HEK293 (cell line): ENCODE results near the gene SYN1.

Source experiments
- EGR2 ChIP-seq: fragments of 450-650 bp; formaldehyde crosslinking; IDR thresholded peaks from 2 replicates; pipeline ENCODE4 v1.5.1; 2016; ENCODE audit warnings: low read depth, missing biosample characterization, missing genetic modification characterization
- ELK4 ChIP-seq: IDR thresholded peaks from 2 replicates; pipeline ENCODE4 v1.6.1; 2011; ENCODE audit warnings: mild to moderate bottlenecking, low read depth, low read length, borderline replicate concordance
- PRDM1 ChIP-seq: fragments of 450-650 bp; formaldehyde crosslinking; IDR thresholded peaks from 2 replicates; pipeline ENCODE4; 2016; ENCODE audit warnings: missing biosample characterization, missing genetic modification characterization
- SCRT2 ChIP-seq: fragments of 450-650 bp; formaldehyde crosslinking; IDR thresholded peaks from 2 replicates; pipeline ENCODE4 v1.5.1; 2016; ENCODE audit warnings: missing biosample characterization, missing genetic modification characterization
- WT1 ChIP-seq: fragments of 450-650 bp; formaldehyde crosslinking; IDR thresholded peaks from 2 replicates; pipeline ENCODE4 v1.5.1; 2016; ENCODE audit warnings: missing biosample characterization, missing genetic modification characterization
- YY2 ChIP-seq: fragments of 450-650 bp; formaldehyde crosslinking; IDR thresholded peaks from 2 replicates; pipeline ENCODE4 v1.5.1; 2016; ENCODE audit warnings: missing biosample characterization, missing genetic modification characterization
- ZBTB17 ChIP-seq: fragments of 450-650 bp; formaldehyde crosslinking; IDR thresholded peaks from 2 replicates; pipeline ENCODE4 v1.5.1; 2016; ENCODE audit warnings: missing biosample characterization, missing genetic modification characterization
- ZBTB7A ChIP-seq: fragments of 450-650 bp; formaldehyde crosslinking; IDR thresholded peaks from 2 replicates; pipeline ENCODE4 v1.5.1; 2016; ENCODE audit warnings: low read depth, missing biosample characterization, missing genetic modification characterization
- ZEB2 ChIP-seq: fragments of 450-650 bp; formaldehyde crosslinking; IDR thresholded peaks from 2 replicates; pipeline ENCODE4 v1.5.1; 2016; ENCODE audit warnings: missing biosample characterization, missing genetic modification characterization
- ZNF2 ChIP-seq: fragments of 450-650 bp; formaldehyde crosslinking; IDR thresholded peaks from 2 replicates; pipeline ENCODE4 v1.5.1; 2016; ENCODE audit warnings: missing biosample characterization, missing genetic modification characterization
- ZNF214 ChIP-seq: fragments of 450-650 bp; formaldehyde crosslinking; IDR thresholded peaks from 2 replicates; pipeline ENCODE4 v1.5.1; 2017; ENCODE audit warnings: missing biosample characterization, mild to moderate bottlenecking, missing genetic modification characterization, borderline replicate concordance
- ZNF221 ChIP-seq: fragments of 450-650 bp; formaldehyde crosslinking; IDR thresholded peaks from 2 replicates; pipeline ENCODE4 v1.5.1; 2017; ENCODE audit warnings: missing biosample characterization, missing genetic modification characterization, borderline replicate concordance
- ZNF23 ChIP-seq: fragments of 450-650 bp; formaldehyde crosslinking; IDR thresholded peaks from 2 replicates; pipeline ENCODE4 v1.5.1; 2016; ENCODE audit warnings: missing biosample characterization, missing genetic modification characterization, borderline replicate concordance
- ZNF239 ChIP-seq: fragments of 450-650 bp; formaldehyde crosslinking; IDR thresholded peaks from 2 replicates; pipeline ENCODE4 v1.5.1; 2016; ENCODE audit warnings: missing biosample characterization, missing genetic modification characterization
- ZNF324 ChIP-seq: fragments of 450-650 bp; formaldehyde crosslinking; IDR thresholded peaks from 2 replicates; pipeline ENCODE4 v1.5.1; 2016; ENCODE audit warnings: missing biosample characterization, missing genetic modification characterization
- ZNF433 ChIP-seq: fragments of 450-650 bp; formaldehyde crosslinking; IDR thresholded peaks from 2 replicates; pipeline ENCODE4 v1.5.1; 2016; ENCODE audit warnings: missing biosample characterization, missing genetic modification characterization, low read depth
- ZNF449 ChIP-seq: fragments of 450-650 bp; formaldehyde crosslinking; IDR thresholded peaks from 2 replicates; pipeline ENCODE4 v1.5.1; 2017; ENCODE audit warnings: missing biosample characterization, mild to moderate bottlenecking, missing genetic modification characterization, moderate library complexity
- ZNF48 ChIP-seq: fragments of 450-650 bp; formaldehyde crosslinking; IDR thresholded peaks from 2 replicates; pipeline ENCODE4 v1.5.1; 2016; ENCODE audit warnings: missing biosample characterization, missing genetic modification characterization
- ZNF510 ChIP-seq: fragments of 450-650 bp; formaldehyde crosslinking; IDR thresholded peaks from 2 replicates; pipeline ENCODE4 v1.5.1; 2018; ENCODE audit warnings: mild to moderate bottlenecking, missing genetic modification characterization, missing biosample characterization; ENCODE audit not compliant: insufficient replicate concordance
- ZNF521 ChIP-seq: fragments of 450-650 bp; formaldehyde crosslinking; IDR thresholded peaks from 2 replicates; pipeline ENCODE4 v1.5.1; 2017; ENCODE audit warnings: missing biosample characterization, mild to moderate bottlenecking, missing genetic modification characterization
- ZNF560 ChIP-seq: fragments of 450-650 bp; formaldehyde crosslinking; IDR thresholded peaks from 2 replicates; pipeline ENCODE4 v1.5.1; 2017; ENCODE audit warnings: missing biosample characterization, missing genetic modification characterization, borderline replicate concordance
- ZNF561 ChIP-seq: fragments of 450-650 bp; IDR thresholded peaks from 2 replicates; pipeline ENCODE4 v1.5.1; 2018; ENCODE audit warnings: missing biosample characterization, missing genetic modification characterization, borderline replicate concordance
- ZNF660 ChIP-seq: fragments of 450-650 bp; IDR thresholded peaks from 2 replicates; pipeline ENCODE4 v1.5.1; 2018; ENCODE audit warnings: missing biosample characterization, mild to moderate bottlenecking, missing genetic modification characterization
- ZNF768 ChIP-seq: fragments of 450-650 bp; formaldehyde crosslinking; IDR thresholded peaks from 2 replicates; pipeline ENCODE4 v1.5.1; 2018; ENCODE audit warnings: missing biosample characterization, mild to moderate bottlenecking, missing genetic modification characterization
- ZSCAN16 ChIP-seq: fragments of 450-650 bp; formaldehyde crosslinking; IDR thresholded peaks from 2 replicates; pipeline ENCODE4 v1.5.1; 2016; ENCODE audit warnings: missing biosample characterization, missing genetic modification characterization
- TF ChIP-seq, protein P1 (sequence below): fragments of 450-650 bp; formaldehyde crosslinking; IDR thresholded peaks from 2 replicates; pipeline ENCODE4 v1.5.0; 2017; ENCODE audit warnings: missing biosample characterization, missing genetic modification characterization, borderline replicate concordance
- TF ChIP-seq, protein P2 (sequence below): fragments of 450-650 bp; formaldehyde crosslinking; IDR thresholded peaks from 2 replicates; pipeline ENCODE4 v1.5.1; 2016; ENCODE audit warnings: missing biosample characterization, missing genetic modification characterization
- TF ChIP-seq, protein P3 (sequence below): fragments of 450-650 bp; formaldehyde crosslinking; IDR thresholded peaks from 2 replicates; pipeline ENCODE4 v1.5.1; 2016; ENCODE audit warnings: missing biosample characterization, missing genetic modification characterization
- TF ChIP-seq, protein P4 (sequence below): fragments of 450-650 bp; formaldehyde crosslinking; IDR thresholded peaks from 2 replicates; pipeline ENCODE4 v1.5.1; 2016; ENCODE audit warnings: missing biosample characterization, missing genetic modification characterization

SYN1 gene

DNA sequence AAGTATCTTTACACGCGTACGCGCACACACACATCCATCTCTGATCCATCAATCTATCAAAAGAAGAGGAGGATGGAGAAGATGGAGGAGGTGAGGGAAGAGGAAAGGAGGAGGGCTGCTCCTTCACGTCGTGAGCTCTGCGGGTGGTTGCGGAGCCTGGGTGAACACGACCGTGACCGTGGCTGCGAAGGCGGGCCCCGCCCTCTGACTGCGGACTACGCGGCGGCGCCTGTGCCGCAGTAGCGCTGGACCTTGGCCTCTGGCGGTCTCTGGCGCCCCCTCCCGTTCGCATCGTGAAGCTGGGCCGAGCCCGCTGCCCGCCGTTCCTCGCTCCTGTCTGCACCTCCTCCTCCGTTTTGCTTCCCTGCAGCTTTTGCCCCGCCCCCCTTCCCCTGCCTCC, 96.4 kb downstream of the SYN1 start (continued):
- TF ChIP-seq ZEB2: 0 out of 2 replicates have a peak, but pooled peaks have one; percentile 26
- no peak for TF ChIP-seq PRDM1 (tag by site-specific recombination)
- no peak for TF ChIP-seq ZNF221 (tag by site-specific recombination)
- no peak for TF ChIP-seq ZNF449 (tag by site-specific recombination)
- no peak for TF ChIP-seq ELK4
- TF ChIP-seq ZNF2: 0 out of 2 replicates have a peak, but pooled peaks have one; percentile 39
- no peak for TF ChIP-seq ZNF214
- TF ChIP-seq YY2: no peak
- TF ChIP-seq SCRT2: no peak
- TF ChIP-seq, protein P1, sequence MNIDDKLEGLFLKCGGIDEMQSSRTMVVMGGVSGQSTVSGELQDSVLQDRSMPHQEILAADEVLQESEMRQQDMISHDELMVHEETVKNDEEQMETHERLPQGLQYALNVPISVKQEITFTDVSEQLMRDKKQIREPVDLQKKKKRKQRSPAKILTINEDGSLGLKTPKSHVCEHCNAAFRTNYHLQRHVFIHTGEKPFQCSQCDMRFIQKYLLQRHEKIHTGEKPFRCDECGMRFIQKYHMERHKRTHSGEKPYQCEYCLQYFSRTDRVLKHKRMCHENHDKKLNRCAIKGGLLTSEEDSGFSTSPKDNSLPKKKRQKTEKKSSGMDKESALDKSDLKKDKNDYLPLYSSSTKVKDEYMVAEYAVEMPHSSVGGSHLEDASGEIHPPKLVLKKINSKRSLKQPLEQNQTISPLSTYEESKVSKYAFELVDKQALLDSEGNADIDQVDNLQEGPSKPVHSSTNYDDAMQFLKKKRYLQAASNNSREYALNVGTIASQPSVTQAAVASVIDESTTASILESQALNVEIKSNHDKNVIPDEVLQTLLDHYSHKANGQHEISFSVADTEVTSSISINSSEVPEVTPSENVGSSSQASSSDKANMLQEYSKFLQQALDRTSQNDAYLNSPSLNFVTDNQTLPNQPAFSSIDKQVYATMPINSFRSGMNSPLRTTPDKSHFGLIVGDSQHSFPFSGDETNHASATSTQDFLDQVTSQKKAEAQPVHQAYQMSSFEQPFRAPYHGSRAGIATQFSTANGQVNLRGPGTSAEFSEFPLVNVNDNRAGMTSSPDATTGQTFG (tag by site-specific recombination): no peak
- no peak for TF ChIP-seq ZBTB7A (tag by site-specific recombination)
- TF ChIP-seq ZNF561: no peak
- TF ChIP-seq, protein P2, sequence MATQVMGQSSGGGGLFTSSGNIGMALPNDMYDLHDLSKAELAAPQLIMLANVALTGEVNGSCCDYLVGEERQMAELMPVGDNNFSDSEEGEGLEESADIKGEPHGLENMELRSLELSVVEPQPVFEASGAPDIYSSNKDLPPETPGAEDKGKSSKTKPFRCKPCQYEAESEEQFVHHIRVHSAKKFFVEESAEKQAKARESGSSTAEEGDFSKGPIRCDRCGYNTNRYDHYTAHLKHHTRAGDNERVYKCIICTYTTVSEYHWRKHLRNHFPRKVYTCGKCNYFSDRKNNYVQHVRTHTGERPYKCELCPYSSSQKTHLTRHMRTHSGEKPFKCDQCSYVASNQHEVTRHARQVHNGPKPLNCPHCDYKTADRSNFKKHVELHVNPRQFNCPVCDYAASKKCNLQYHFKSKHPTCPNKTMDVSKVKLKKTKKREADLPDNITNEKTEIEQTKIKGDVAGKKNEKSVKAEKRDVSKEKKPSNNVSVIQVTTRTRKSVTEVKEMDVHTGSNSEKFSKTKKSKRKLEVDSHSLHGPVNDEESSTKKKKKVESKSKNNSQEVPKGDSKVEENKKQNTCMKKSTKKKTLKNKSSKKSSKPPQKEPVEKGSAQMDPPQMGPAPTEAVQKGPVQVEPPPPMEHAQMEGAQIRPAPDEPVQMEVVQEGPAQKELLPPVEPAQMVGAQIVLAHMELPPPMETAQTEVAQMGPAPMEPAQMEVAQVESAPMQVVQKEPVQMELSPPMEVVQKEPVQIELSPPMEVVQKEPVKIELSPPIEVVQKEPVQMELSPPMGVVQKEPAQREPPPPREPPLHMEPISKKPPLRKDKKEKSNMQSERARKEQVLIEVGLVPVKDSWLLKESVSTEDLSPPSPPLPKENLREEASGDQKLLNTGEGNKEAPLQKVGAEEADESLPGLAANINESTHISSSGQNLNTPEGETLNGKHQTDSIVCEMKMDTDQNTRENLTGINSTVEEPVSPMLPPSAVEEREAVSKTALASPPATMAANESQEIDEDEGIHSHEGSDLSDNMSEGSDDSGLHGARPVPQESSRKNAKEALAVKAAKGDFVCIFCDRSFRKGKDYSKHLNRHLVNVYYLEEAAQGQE (tag by site-specific recombination): peak; percentile 29; the same call in 1 of the 2 replicates
- TF ChIP-seq, protein P3, sequence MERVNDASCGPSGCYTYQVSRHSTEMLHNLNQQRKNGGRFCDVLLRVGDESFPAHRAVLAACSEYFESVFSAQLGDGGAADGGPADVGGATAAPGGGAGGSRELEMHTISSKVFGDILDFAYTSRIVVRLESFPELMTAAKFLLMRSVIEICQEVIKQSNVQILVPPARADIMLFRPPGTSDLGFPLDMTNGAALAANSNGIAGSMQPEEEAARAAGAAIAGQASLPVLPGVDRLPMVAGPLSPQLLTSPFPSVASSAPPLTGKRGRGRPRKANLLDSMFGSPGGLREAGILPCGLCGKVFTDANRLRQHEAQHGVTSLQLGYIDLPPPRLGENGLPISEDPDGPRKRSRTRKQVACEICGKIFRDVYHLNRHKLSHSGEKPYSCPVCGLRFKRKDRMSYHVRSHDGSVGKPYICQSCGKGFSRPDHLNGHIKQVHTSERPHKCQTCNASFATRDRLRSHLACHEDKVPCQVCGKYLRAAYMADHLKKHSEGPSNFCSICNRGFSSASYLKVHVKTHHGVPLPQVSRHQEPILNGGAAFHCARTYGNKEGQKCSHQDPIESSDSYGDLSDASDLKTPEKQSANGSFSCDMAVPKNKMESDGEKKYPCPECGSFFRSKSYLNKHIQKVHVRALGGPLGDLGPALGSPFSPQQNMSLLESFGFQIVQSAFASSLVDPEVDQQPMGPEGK (tag by site-specific recombination): peak; percentile 26; the same call in 1 of the 2 replicates
- no peak for TF ChIP-seq ZNF23 (tag by site-specific recombination)
- no peak for TF ChIP-seq ZNF239
- TF ChIP-seq ZNF510: no peak
- no peak for TF ChIP-seq ZNF324 (tag by site-specific recombination)
- no peak for TF ChIP-seq WT1 (tag by site-specific recombination)
- TF ChIP-seq EGR2 (tag by site-specific recombination): peak; percentile 71
- no peak for TF ChIP-seq ZSCAN16 (tag by site-specific recombination)
- 0 out of 2 replicates have a peak, but pooled peaks have one; percentile 21 for TF ChIP-seq ZNF660 (tag by site-specific recombination)
- TF ChIP-seq ZNF560 (tag by site-specific recombination): no peak
- TF ChIP-seq ZNF768 (tag by site-specific recombination): no peak
- no peak for TF ChIP-seq ZNF433 (tag by site-specific recombination)
- no peak for TF ChIP-seq ZNF521
- peak; percentile 25; the same call in 1 of the 2 replicates for TF ChIP-seq ZBTB17 (tag by site-specific recombination)
- TF ChIP-seq, protein P4, sequence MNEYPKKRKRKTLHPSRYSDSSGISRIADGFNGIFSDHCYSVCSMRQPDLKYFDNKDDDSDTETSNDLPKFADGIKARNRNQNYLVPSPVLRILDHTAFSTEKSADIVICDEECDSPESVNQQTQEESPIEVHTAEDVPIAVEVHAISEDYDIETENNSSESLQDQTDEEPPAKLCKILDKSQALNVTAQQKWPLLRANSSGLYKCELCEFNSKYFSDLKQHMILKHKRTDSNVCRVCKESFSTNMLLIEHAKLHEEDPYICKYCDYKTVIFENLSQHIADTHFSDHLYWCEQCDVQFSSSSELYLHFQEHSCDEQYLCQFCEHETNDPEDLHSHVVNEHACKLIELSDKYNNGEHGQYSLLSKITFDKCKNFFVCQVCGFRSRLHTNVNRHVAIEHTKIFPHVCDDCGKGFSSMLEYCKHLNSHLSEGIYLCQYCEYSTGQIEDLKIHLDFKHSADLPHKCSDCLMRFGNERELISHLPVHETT (tag by site-specific recombination): no peak
- TF ChIP-seq ZNF48 (tag by site-specific recombination): no peak
